ENCODE data around the gene FAM3B.

FAM3B gene

DNA sequence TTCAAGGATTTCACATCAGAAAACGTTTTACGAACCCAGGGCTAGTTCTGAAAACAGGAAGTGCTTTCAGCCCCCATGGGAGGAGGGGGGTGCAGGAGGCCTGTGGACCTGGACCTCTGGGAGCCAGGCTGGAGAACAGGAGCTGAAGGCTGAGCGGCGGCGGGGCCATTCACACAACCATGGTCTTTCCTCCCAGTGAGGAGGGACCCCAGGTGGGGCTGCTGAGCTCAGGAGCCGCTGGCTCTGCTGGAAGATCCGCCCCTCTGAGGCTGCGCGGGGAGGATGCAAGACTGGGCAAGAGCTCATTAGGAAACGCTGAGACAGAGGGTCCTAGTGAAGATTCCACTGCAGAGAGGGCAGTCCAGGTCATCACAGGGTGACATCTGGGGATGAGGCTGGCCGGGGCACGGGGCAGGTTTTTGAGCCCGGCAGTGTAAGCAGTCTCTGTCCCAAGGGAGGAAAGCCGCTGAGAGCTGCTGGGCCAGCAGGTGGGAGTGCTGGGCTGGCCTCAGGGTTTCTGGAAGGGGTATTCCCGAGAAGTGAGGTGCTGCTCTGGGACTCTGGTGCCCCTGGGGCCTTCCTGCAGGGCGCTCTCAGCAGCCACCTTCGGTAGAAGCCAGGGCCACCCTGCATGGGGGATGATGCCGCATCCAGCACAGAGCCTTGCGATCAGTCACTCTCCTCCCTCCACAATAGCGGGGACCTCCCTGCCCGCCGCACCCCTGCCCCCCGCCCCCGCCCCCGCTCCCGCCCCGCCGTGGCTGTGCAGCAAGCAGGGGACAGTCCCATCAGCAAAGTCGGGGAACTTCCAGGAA, 52.7 kb downstream of the FAM3B start:
- H3K4me3 ChIP-seq (ENCODE audit: low read length) = no peak overlapping the region
- no peak for DNase-seq (ENCODE audit: low read depth)
- TF ChIP-seq, protein P1, sequence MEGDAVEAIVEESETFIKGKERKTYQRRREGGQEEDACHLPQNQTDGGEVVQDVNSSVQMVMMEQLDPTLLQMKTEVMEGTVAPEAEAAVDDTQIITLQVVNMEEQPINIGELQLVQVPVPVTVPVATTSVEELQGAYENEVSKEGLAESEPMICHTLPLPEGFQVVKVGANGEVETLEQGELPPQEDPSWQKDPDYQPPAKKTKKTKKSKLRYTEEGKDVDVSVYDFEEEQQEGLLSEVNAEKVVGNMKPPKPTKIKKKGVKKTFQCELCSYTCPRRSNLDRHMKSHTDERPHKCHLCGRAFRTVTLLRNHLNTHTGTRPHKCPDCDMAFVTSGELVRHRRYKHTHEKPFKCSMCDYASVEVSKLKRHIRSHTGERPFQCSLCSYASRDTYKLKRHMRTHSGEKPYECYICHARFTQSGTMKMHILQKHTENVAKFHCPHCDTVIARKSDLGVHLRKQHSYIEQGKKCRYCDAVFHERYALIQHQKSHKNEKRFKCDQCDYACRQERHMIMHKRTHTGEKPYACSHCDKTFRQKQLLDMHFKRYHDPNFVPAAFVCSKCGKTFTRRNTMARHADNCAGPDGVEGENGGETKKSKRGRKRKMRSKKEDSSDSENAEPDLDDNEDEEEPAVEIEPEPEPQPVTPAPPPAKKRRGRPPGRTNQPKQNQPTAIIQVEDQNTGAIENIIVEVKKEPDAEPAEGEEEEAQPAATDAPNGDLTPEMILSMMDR (conservative IDR thresholded peaks at IDR 0.05; ENCODE audit: low read depth, low read length) = peak; percentile 35

DNA sequence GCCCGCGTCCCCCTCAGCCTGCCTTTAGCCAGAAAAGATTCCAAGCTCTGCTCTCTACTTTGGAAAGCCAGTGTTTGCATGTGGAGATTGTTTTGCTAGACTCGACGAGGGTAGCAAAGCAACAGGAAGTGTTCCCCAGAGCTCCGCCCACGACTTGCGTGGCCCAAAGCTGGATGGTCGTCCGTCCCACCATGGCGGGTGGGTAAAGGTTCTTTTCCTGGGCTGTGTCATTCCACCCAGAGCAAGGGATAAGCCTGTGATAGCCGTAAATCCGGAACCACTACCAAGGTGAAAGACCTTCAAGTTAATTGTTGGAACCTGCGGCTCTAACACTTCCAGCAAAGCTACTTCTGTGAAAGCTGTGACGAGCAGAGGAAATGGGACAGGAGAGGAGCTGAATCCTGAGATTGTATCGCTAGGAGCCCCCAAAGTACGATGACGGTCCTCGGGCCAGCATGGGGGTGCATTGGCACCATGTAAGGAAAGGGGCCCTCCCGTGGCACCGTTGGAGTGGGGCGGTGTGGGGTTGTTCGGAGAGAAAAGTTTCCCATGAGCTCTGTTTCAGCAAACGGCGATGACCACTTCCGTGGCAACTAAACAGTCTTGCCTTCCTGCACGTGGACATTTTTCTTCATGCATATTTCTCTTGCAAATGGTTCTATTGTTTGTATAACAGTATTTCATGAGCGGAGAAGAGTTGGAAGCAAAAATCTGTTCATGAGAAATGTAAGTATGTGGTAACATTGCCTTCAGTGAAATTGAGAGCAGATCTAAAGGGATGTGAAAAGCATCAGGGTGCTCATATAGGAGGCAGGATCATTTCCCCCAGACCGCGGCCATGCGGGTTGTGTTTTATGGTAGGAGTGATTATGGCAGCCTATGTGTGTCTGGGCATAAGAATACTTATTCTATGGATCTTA, 53.6 kb downstream of the FAM3B start:
- no peak for DNase-seq (ENCODE audit: low read depth)
- TF ChIP-seq, protein P1 (conservative IDR thresholded peaks at IDR 0.05; ENCODE audit: low read depth, low read length) = no peak
- no peak overlapping the region for H3K4me3 ChIP-seq (ENCODE audit: low read length)

DNA sequence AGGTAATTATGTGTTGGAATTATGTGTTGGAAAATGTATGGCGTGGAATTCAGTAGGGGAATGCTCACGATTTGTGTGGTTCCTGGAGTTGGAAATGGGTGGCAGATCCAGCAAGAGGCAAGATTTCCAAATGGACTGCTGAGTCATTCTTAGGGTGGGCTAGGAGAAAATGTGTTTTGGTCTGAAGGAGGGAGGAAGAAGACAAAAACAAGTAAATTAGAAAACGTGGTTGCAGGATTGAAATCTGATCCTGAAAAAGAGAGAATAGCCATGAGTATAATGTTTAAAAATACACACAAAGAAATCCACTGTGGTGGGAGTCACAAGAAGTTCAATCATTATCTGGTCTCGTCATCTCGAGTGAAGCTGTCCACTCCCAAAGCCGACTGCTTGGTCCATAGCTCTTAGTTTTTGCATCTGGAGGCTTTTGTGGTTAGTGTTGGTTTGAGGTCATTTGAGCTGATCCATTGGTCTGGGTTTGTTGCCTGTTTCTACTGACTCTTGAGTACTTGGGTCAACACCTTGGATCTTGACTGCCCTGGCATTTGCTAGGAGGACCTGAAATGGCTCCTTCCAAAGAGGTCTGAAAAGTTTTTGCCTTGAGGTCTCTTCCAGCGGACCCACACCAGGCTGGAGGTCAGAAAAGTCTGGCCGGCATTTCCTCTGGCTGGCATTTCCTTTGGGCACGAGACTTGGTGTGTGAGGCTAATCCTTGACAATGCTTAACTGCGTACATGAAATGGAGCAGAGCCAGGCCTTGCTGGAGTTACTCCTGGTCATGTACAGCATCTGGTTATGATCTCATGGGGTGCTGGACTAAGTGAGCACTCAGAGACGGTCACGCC, 54.5 kb downstream of the FAM3B start:
- peak; percentile 9 for DNase-seq (ENCODE audit: low read depth)
- TF ChIP-seq, protein P1 (conservative IDR thresholded peaks at IDR 0.05; ENCODE audit: low read depth, low read length) = no peak
- no peak overlapping the region for H3K4me3 ChIP-seq (ENCODE audit: low read length)

DNA sequence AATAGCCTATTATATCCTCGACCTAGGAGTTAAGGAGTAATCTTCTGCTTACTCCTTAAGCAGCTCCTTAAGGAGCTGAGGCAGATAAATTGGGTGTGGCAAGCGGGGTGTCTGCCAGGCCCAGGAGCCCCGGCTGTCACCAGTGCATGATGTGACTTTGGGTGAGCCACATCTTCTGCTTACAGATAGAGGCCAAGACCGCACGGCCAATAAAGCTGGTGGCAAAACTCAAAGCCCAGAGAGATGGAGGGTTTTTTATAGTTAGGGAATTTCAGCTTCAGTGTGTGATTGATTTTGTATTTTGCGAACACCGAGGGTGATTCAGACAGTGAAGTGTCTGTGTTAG, 55.1 kb downstream of the FAM3B start:
- DNase-seq (ENCODE audit: low read depth) = no peak
- TF ChIP-seq, protein P1 (conservative IDR thresholded peaks at IDR 0.05; ENCODE audit: low read depth, low read length) = no peak
- H3K4me3 ChIP-seq (ENCODE audit: low read length) = no peak overlapping the region

DNA sequence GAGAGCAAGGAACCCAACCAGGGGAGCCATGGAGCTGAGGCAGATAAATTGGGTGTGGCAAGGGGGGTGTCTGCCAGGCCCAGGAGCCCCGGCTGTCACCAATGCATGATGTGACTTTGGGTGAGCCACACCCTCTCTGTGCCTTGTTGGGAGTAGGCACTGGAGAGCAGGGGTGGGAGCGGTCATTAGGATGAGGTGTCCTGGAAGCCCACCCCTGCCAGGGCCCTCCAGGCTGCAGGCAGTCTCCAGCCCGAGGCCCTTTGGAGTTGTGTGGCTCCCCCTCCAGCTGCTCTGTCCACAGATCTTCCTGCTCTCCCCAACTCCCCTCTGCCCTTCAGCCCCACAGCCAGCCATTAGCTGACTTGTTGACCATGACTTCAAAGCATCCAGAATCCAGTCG, 56.7 kb downstream of the FAM3B start:
- TF ChIP-seq, protein P1 (conservative IDR thresholded peaks at IDR 0.05; ENCODE audit: low read depth, low read length) = no peak
- H3K4me3 ChIP-seq (ENCODE audit: low read length) = no peak overlapping the region
- DNase-seq (ENCODE audit: low read depth) = no peak

DNA sequence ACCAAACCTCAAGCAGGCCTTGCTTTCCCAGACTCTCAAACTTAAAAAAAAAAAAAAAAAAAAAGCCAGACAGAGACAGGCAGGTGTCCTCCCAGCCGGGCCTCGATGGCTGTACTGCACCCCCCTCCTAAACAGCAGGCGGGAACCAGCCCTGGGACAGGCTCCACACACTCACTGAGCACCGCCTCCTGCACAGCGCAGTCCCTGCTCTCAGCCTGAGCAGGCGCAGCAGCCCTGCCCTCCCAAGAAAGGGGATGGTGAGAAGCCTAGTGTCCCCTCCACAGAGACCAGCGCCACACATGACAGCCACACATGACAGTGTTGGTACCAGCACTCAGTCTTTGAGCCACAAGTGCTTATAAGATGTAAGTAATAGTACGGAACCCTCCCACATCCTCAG, 57.2 kb downstream of the FAM3B start:
- no peak for DNase-seq (ENCODE audit: low read depth)
- no peak overlapping the region for H3K4me3 ChIP-seq (ENCODE audit: low read length)
- TF ChIP-seq, protein P1 (conservative IDR thresholded peaks at IDR 0.05; ENCODE audit: low read depth, low read length) = no peak

Measured in retinal pigment epithelial cell (primary cell).